Prostate gland (tissue), 1 donor: ENCODE data around the gene NKX2-1.

Experiments used
- POLR2A ChIP-seq: fragments of 450-650 bp; IDR thresholded peaks from one replicate; pipeline ENCODE4 v1.6.1; 2016; ENCODE audit warnings: antibody characterized with exemption, mild to moderate bottlenecking
- POLR2AphosphoS5 ChIP-seq: sonication (generic); formaldehyde crosslinking; IDR thresholded peaks from one replicate; pipeline ENCODE4 v1.6.1; 2017; ENCODE audit warnings: antibody characterized with exemption

GRCh38 chr14:36513012-36513420 lies 7.0 kb downstream of the NKX2-1 start:
- TF ChIP-seq POLR2AphosphoS5 (no peak), POLR2A (no peak)
